ENCODE data around the gene SLC6A2.
A peak's percentile ranks its signal among the peaks of the same experiment; 100 is the strongest.

- no peak; the same call in none of the 2 replicates for TF ChIP-seq ZFP91 (CRISPR knock-in tag; IDR thresholded peaks at IDR 0.05; ENCODE audit: borderline replicate concordance)
- peak; percentile 98 for TF ChIP-seq CTCF (CRISPR knock-in tag; IDR thresholded peaks at IDR 0.05)
- no peak for TF ChIP-seq CEBPB (IDR thresholded peaks at IDR 0.05; ENCODE audit: borderline replicate concordance, low read depth, low read length)
- TF ChIP-seq EHMT2 (IDR thresholded peaks at IDR 0.05; ENCODE audit: borderline replicate concordance, low read depth, low read length) = no peak
- no peak for TF ChIP-seq ATF1 (CRISPR knock-in tag; IDR thresholded peaks at IDR 0.05)
- TF ChIP-seq ZNF720 (CRISPR knock-in tag; IDR thresholded peaks at IDR 0.05) = no peak
- TF ChIP-seq ZNF331 (CRISPR knock-in tag; IDR thresholded peaks at IDR 0.05) = no peak
- TF ChIP-seq POLR2A (IDR thresholded peaks at IDR 0.05; ENCODE audit: insufficient read depth in 1 of 2, low read depth in 2 of 2, low read length in 2 of 2) = no peak
- TF ChIP-seq NFRKB (IDR thresholded peaks at IDR 0.05) = no peak
- TF ChIP-seq TCF7L2 (IDR thresholded peaks at IDR 0.05; ENCODE audit: low read depth, low read length) = no peak
- TF ChIP-seq RXRA (CRISPR knock-in tag; IDR thresholded peaks at IDR 0.05) = no peak; the same call in 1 of the 2 replicates
- TF ChIP-seq TCF7 (IDR thresholded peaks at IDR 0.05; ENCODE audit: low read depth) = no peak
- TF ChIP-seq TOE1 (CRISPR knock-in tag; IDR thresholded peaks at IDR 0.05) = no peak
- TF ChIP-seq AFF4 (CRISPR knock-in tag; IDR thresholded peaks at IDR 0.05) = no peak
These were observed 45.9 kb downstream of the SLC6A2 start for GRCh38 chr16:55701442-55702319.
